ENCODE measurements around the gene LHFPL6. TPM values are rescaled to one million over a fixed set of nuclear protein-coding genes. Genes with fewer than 3 reads are reported as not detected.

The LHFPL6 gene
- total RNA-seq, 2 experiments from 2014 or later, result 0.12 to 0.25 TPM

GRCh38 chr13:39335721-39336120, 267.3 kb downstream of the LHFPL6 start:
- no peak overlapping the region for H3K27ac Mint-ChIP-seq
- H3K27me3 Mint-ChIP-seq, result no peaks in the 10 kb centered on the region
- no peaks in the 10 kb centered on the region for H3K4me1 Mint-ChIP-seq
- no peaks in the 10 kb centered on the region for H3K9me3 Mint-ChIP-seq
- POLR2A ChIA-PET, result no interaction called here
- no peak for DNase-seq
- no peaks in the 10 kb centered on the region for H3K36me3 Mint-ChIP-seq (ENCODE audit: low read depth)
- H3K4me3 Mint-ChIP-seq, result no peak overlapping the region
- CTCF ChIA-PET, result no interaction called here

DNA sequence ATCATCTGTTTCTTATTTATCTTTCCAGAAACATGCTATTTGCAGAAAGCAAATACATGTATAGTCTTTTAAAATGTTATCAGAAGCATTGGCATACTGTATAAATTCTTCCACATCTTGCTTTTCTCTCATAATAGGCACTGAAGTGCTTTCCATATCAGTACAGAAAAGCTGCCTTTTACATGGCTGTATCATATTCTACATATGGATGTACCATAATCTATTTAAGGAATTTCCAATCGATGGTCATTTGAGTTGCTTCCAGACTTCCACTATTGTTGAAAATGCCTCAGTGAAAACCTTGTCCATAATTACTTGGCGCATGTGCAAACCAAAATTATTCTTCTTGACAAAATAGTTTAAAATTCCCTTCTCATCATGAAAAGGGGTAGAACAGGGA, 272.5 kb downstream of the LHFPL6 start:
- Mint-ChIP-seq H3K9me3 (no peaks in the 10 kb centered on the region), H3K4me3 (no peak overlapping the region), H3K27ac (no peak overlapping the region), H3K4me1 (no peaks in the 10 kb centered on the region), H3K36me3 (ENCODE audit: low read depth) (no peaks in the 10 kb centered on the region), H3K27me3 (no peaks in the 10 kb centered on the region)
- POLR2A ChIA-PET, result no interaction called here
- DNase-seq, result no peak
- CTCF ChIA-PET, result no interaction called here

- H3K27me3 Mint-ChIP-seq, result no peaks in the 10 kb centered on the region
- CTCF ChIA-PET, result no interaction called here
- no peak overlapping the region for H3K4me3 Mint-ChIP-seq
- no peaks in the 10 kb centered on the region for H3K36me3 Mint-ChIP-seq (ENCODE audit: low read depth)
- H3K9me3 Mint-ChIP-seq, result peaks cover 4% of the 10 kb centered on the region
- POLR2A ChIA-PET, result no interaction called here
- H3K27ac Mint-ChIP-seq, result no peak overlapping the region
- DNase-seq, result no peak
- no peaks in the 10 kb centered on the region for H3K4me1 Mint-ChIP-seq
Observed at GRCh38 chr13:39329182-39329639, 273.8 kb downstream of the LHFPL6 start.

GRCh38 chr13:39327172-39327479, 275.9 kb downstream of the LHFPL6 start:
- POLR2A ChIA-PET, result no interaction called here
- H3K27ac Mint-ChIP-seq, result no peak overlapping the region
- DNase-seq, result no peak
- H3K4me1 Mint-ChIP-seq, result no peaks in the 10 kb centered on the region
- CTCF ChIA-PET, result no interaction called here
- peaks cover 2% of the 10 kb centered on the region for H3K27me3 Mint-ChIP-seq
- no peak overlapping the region for H3K4me3 Mint-ChIP-seq
- H3K36me3 Mint-ChIP-seq (ENCODE audit: low read depth), result no peaks in the 10 kb centered on the region
- H3K9me3 Mint-ChIP-seq, result peaks cover 4% of the 10 kb centered on the region

GRCh38 chr13:39326469-39327171, 276.4 kb downstream of the LHFPL6 start:
- Mint-ChIP-seq H3K9me3 (peaks cover 4% of the 10 kb centered on the region), H3K27ac (no peak overlapping the region), H3K27me3 (peaks cover 3% of the 10 kb centered on the region), H3K36me3 (ENCODE audit: low read depth) (no peaks in the 10 kb centered on the region), H3K4me1 (no peaks in the 10 kb centered on the region), H3K4me3 (no peak overlapping the region)
- no peak for DNase-seq
- ChIA-PET POLR2A (no interaction called here), CTCF (no interaction called here)

DNA sequence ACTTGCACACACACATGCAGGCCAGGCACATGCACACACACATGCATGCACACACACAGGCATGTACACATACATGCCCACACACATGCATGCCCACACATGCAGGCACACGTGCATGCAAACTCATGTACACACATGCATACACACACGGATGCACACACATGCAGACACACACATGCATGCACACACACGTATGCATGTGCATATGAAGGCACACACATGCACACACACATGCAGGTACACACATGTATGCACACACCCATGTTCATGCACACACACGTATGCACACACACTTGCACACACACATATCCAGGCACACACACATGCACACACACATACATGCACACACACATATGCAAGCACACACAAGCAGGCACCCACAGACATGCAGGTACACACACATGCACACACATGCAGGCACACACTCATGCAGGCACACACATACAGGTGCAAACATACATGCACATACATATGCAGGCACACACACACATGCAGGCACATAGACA, 278.1 kb downstream of the LHFPL6 start:
- Mint-ChIP-seq H3K4me3 (no peak overlapping the region), H3K36me3 (ENCODE audit: low read depth) (no peaks in the 10 kb centered on the region), H3K27ac (no peak overlapping the region), H3K27me3 (peaks cover 3% of the 10 kb centered on the region), H3K9me3 (peaks cover 4% of the 10 kb centered on the region), H3K4me1 (no peaks in the 10 kb centered on the region)
- no peak for DNase-seq
- ChIA-PET CTCF (no interaction called here), POLR2A (no interaction called here)

GRCh38 chr13:39322836-39323585, 280.0 kb downstream of the LHFPL6 start:
- CTCF ChIA-PET, result interaction anchor here (1.0 kb wide), 1 partner anchor 15 kb away, joined by 3 read pairs; no protein-coding TSS in a partner anchor
- Mint-ChIP-seq H3K27me3 (peaks cover 3% of the 10 kb centered on the region), H3K36me3 (ENCODE audit: low read depth) (no peaks in the 10 kb centered on the region), H3K4me3 (no peak overlapping the region), H3K27ac (no peak overlapping the region), H3K4me1 (no peaks in the 10 kb centered on the region), H3K9me3 (peaks cover 4% of the 10 kb centered on the region)
- POLR2A ChIA-PET, result no interaction called here
- DNase-seq, result no peak

- Mint-ChIP-seq H3K27me3 (peaks cover 3% of the 10 kb centered on the region), H3K4me1 (no peaks in the 10 kb centered on the region), H3K9me3 (peaks cover 4% of the 10 kb centered on the region), H3K27ac (no peak overlapping the region), H3K36me3 (ENCODE audit: low read depth) (no peaks in the 10 kb centered on the region), H3K4me3 (no peak overlapping the region)
- DNase-seq, result no peak
- POLR2A ChIA-PET, result no interaction called here
- CTCF ChIA-PET, result interaction anchor here (1.0 kb wide), 1 partner anchor 16 kb away, joined by 3 read pairs; no protein-coding TSS in a partner anchor
Observed at GRCh38 chr13:39321574-39321973, 281.4 kb downstream of the LHFPL6 start.

DNA sequence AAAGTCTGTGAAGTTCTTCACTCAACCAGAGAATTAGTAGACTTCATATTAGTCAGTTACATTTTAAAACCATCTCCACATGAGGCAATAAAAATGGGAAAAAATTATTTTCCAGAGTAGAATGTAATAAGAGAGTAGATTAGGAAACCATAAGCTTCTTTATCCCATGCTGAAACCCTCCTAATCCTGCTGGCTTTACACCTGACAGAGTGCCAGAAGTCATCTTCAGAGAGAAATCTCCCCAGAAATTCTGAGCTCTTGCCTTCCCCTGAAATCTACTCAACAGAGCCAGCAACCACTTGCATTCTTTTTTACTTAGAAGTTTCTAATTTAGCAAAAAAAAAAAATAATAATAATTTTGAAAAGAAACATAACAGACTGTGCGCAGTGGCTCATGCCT, 284.8 kb downstream of the LHFPL6 start:
- Mint-ChIP-seq H3K4me3 (no peak overlapping the region), H3K9me3 (no peaks in the 10 kb centered on the region), H3K27ac (no peak overlapping the region), H3K27me3 (peaks cover 3% of the 10 kb centered on the region), H3K4me1 (no peaks in the 10 kb centered on the region), H3K36me3 (ENCODE audit: low read depth) (no peaks in the 10 kb centered on the region)
- ChIA-PET CTCF (no interaction called here), POLR2A (no interaction called here)
- DNase-seq, result no peak

GRCh38 chr13:39317291-39317690, 285.7 kb downstream of the LHFPL6 start:
- H3K4me3 Mint-ChIP-seq, result no peak overlapping the region
- no peak overlapping the region for H3K27ac Mint-ChIP-seq
- no peaks in the 10 kb centered on the region for H3K9me3 Mint-ChIP-seq
- DNase-seq, result no peak
- H3K27me3 Mint-ChIP-seq, result peaks cover 2% of the 10 kb centered on the region
- POLR2A ChIA-PET, result no interaction called here
- H3K36me3 Mint-ChIP-seq (ENCODE audit: low read depth), result no peaks in the 10 kb centered on the region
- no peaks in the 10 kb centered on the region for H3K4me1 Mint-ChIP-seq
- CTCF ChIA-PET, result no interaction called here

GRCh38 chr13:39315796-39316195, 287.2 kb downstream of the LHFPL6 start:
- H3K4me3 Mint-ChIP-seq, result no peak overlapping the region
- H3K27ac Mint-ChIP-seq, result no peak overlapping the region
- ChIA-PET CTCF (no interaction called here), POLR2A (no interaction called here)
- no peaks in the 10 kb centered on the region for H3K9me3 Mint-ChIP-seq
- H3K27me3 Mint-ChIP-seq, result no peaks in the 10 kb centered on the region
- no peaks in the 10 kb centered on the region for H3K4me1 Mint-ChIP-seq
- no peaks in the 10 kb centered on the region for H3K36me3 Mint-ChIP-seq (ENCODE audit: low read depth)
- no peak for DNase-seq

- no peak for DNase-seq
- Mint-ChIP-seq H3K27ac (no peak overlapping the region), H3K4me3 (no peak overlapping the region), H3K4me1 (no peaks in the 10 kb centered on the region), H3K27me3 (no peaks in the 10 kb centered on the region), H3K36me3 (ENCODE audit: low read depth) (no peaks in the 10 kb centered on the region), H3K9me3 (no peaks in the 10 kb centered on the region)
- POLR2A ChIA-PET, result no interaction called here
- CTCF ChIA-PET, result no interaction called here
Observed at GRCh38 chr13:39313721-39314120, 289.3 kb downstream of the LHFPL6 start.

- no peak for DNase-seq
- no peaks in the 10 kb centered on the region for H3K36me3 Mint-ChIP-seq (ENCODE audit: low read depth)
- no peak overlapping the region for H3K27ac Mint-ChIP-seq
- H3K9me3 Mint-ChIP-seq, result no peaks in the 10 kb centered on the region
- no peaks in the 10 kb centered on the region for H3K27me3 Mint-ChIP-seq
- ChIA-PET POLR2A (no interaction called here), CTCF (interaction anchor here (0.9 kb wide), 1 partner anchor 16 kb away, joined by 3 read pairs; no protein-coding TSS in a partner anchor)
- H3K4me3 Mint-ChIP-seq, result no peak overlapping the region
- H3K4me1 Mint-ChIP-seq, result no peaks in the 10 kb centered on the region
Observed at GRCh38 chr13:39312596-39312995, 290.4 kb downstream of the LHFPL6 start.

DNA sequence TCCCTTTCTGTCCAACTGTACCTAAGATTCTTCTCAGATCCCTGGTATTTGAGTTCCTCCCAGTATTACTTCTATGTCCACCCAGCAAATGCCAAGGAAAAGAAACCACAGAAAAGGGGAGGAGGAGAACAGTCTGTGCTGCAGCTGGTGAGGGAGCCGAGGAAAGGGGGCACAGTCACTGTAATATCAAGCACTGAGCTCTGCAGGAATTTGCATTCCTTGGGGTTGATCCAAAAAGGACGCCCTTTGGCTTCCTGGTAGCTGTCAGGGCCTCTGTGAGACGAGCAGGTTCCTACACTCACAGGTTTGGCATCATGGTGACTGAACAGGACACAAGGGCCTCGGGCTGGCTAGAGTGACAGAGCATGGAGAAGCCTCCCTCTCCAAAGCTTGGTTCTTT, 291.4 kb downstream of the LHFPL6 start:
- ChIA-PET POLR2A (no interaction called here), CTCF (no interaction called here)
- Mint-ChIP-seq H3K9me3 (no peaks in the 10 kb centered on the region), H3K27ac (no peak overlapping the region), H3K4me1 (no peaks in the 10 kb centered on the region), H3K4me3 (no peak overlapping the region), H3K27me3 (no peaks in the 10 kb centered on the region), H3K36me3 (ENCODE audit: low read depth) (no peaks in the 10 kb centered on the region)
- DNase-seq, result no peak

All from activated CD4-positive, alpha-beta T cell treated with anti-CD3 and anti-CD28 coated beads, Interleukin-2, amount 10 ng/mL, durations not matched to agents 7 days and 5 days (primary cell).